Measurements from ENCODE around the gene APMAP. TPM values are rescaled to one million over a fixed set of nuclear protein-coding genes. Genes with fewer than 3 reads are reported as not detected.
"Not testable (repeated sequence)": the region's sequence is repeated elsewhere in the genome, so short reads cannot be mapped to it uniquely, and the experiment has no call there.

Gene APMAP
- total RNA-seq, 1 donor from 2014 or later, result 73.4 TPM

DNA sequence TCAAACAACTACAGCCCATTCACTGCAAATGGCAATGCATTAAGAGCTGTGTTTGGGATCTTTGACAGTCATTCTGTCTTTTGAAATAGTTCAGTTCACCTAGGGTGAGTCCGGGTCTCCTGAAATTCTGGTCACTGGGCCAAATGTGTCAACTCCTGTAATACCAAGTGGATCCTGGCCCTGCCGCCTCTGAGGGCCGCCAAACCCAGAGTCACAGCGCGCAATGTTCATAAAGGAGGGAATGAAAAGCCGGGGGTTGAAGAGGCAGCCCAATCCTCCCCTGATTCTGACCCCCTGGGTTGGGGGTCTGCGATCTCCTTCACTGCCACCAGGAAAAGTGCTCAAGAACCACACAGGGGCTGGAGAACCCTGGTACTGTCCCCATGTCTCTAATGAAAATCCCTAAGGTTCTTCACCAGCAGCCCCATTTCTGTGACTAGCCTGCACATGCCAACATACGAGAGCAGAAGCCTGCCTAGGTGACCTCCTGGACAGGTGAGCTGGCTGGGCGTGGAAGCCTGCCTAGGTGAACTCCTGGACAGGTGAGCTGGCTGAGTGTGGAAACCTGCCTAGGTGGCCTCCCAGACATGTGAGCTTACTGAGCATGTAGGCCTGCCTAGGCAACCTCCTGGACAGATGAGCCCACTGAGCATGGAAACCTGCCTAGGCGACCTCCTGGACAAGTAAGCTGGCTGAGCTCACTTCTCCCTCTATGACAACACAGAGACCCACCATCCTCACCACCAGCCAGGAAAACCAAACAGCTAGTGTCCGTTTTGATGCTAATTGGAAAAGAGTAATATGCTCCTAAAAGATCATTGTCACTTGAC lies 16.1 kb upstream of the APMAP start:
- DNase-seq (ENCODE audit: low spot score in 2 of 2) (no peak), FAIRE-seq (no peak)

GRCh38 chr20:25007491-25008305 lies 15.1 kb upstream of the APMAP start:
- DNase-seq (ENCODE audit: low spot score in 2 of 2), result no peak
- no peak for FAIRE-seq

- no peak for DNase-seq (ENCODE audit: low spot score in 2 of 2)
- no peak for FAIRE-seq
Measured at GRCh38 chr20:25006431-25007167, 14.0 kb upstream of the APMAP start.

- DNase-seq (ENCODE audit: low spot score in 2 of 2), result no peak
- no peak for FAIRE-seq
Measured at GRCh38 chr20:25005661-25006060, 13.1 kb upstream of the APMAP start.

DNA sequence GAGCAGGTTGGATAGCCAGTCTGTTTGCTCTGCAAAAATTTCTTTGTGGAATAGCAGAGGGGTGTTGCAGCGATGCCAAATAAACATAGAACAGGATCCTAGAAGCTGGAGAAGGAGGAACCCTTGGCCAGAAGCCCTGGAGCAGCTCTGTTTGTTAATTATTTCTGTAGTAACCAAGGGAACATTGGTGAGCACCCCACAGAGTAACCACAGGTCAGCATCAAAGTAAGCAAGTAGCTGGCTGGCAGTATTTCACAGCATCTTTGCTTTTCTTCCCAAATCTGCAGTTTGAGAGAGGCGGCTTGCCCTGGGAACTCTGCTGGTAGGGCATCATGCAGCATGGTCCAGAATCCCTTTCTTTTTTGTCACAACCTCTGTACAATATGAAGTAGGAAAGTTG lies 12.7 kb upstream of the APMAP start:
- FAIRE-seq, result no peak
- DNase-seq (ENCODE audit: low spot score in 2 of 2), result no peak

DNA sequence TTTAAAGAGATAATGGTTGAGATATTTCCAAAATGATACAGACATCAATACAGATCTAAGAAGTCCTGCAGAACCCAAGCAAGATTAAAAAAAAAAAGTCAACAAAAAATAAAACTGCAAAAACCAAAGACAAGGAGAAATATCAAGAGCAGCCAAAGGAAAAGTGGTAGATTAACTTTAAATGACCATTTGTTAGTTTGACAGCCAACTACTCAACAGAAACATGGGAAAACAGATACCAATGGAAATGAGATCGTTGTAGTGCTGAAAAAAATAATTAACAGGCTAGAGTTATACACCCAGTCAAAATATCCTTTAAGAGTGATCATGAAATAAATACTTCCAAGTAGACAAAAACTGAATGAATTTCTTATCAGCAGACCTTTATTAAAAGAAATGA lies 10.5 kb upstream of the APMAP start:
- DNase-seq (ENCODE audit: low spot score in 2 of 2) (no peak), FAIRE-seq (no peak)

- DNase-seq (ENCODE audit: low spot score in 2 of 2); FAIRE-seq: not testable (repeated sequence)
Measured at GRCh38 chr20:25001323-25001722, 8.8 kb upstream of the APMAP start.

GRCh38 chr20:25000268-25000801 lies 7.8 kb upstream of the APMAP start:
- no peak for FAIRE-seq
- no peak for DNase-seq (ENCODE audit: low spot score in 2 of 2)

DNA sequence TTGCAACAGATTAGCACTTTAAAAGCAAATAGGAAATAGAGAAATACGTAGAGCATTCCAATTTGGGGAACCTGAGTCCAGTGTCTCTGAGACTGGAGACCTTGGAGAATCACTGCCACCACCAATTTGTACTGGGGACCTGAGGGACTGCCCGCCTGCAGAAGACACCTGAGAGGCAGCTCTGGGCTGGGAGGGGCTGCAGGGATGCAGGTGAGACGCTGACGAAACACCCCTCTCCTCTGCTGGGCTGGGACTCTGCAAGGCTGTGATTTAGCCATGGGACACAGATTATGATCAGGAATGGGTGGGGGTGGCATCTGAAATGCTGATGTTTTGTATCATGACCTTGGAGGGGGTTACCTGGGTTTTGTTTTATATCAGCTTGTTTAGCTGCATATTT lies 7.0 kb upstream of the APMAP start:
- DNase-seq (ENCODE audit: low spot score in 2 of 2) (no peak), FAIRE-seq (no peak)

DNA sequence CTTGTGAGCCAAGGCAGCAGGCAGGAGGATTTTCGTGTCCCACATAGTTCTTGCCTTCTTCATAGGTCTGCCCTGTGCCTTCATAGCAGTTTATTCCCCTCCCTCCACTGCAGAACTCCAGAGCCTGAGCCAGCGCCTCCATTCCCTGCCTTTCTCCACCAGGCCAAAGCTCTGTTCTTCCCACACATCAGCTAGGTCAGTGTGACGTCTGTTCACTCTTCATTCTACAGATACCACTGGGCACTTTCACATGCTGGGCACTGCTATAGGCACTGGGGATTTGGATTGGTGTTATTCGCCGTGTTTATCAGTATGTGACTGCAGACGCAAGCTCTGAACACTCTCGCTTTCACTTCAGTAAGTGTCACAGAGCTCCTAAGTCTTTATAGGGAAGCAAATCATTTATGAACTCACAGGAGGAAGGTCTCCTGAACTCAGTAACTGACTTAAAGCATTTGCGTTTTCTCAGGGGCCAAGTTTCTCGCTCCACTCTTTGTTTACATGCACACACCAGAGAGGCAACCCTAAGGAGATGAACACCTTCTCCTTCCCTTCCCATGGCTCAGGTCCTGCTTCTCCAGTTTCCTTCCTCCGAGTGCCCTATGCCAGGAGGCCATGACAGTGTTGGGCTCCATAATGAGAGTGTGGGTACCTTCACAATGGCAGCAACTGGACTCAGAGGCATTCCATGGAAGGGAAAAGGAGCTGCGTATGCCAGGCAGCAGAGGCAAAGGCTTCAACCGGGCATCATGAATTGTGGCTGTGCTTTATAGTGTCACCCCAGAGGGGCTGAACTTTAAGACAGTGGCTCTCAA lies 6.3 kb upstream of the APMAP start:
- no peak for DNase-seq (ENCODE audit: low spot score in 2 of 2)
- FAIRE-seq, result no peak

GRCh38 chr20:24998121-24998520 lies 5.6 kb upstream of the APMAP start:
- no peak for FAIRE-seq
- DNase-seq (ENCODE audit: low spot score in 2 of 2), result no peak

GRCh38 chr20:24996449-24997377 lies 4.2 kb upstream of the APMAP start:
- FAIRE-seq, result no peak
- no peak for DNase-seq (ENCODE audit: low spot score in 2 of 2)

DNA sequence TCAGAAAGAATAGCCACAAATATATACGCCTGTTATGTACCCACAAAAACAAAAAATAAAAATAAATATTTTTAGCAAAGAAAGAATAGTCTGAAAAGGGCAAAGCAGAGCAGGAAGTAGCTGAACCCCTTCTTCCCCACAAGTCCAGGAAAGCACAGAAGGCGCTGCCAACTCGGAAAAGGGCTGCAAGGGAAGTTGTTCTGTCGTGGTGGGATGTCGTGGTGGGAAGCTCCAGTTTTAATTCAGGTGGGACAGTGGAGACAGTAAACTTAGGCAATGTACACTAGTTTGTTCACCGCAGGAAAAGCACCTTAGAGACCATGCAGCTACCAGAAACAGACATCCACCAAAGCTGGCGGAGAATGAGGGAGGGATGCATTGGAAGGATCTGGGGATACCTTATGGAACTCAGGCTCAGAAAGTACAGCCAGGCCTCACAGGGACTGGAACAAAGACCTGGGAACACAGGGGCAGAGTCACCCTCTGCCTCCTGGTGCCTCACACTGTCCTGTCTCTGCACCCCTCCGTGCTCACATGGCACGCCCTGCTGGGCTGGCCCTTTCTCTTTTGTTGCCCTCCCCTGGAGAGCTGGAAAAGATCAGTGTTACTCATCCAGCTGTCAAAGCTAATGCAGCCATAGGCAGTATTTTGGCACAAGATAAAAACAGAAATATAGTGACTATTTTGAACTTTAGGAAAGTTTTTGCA lies 3.3 kb upstream of the APMAP start:
- FAIRE-seq, result no peak
- no peak for DNase-seq (ENCODE audit: low spot score in 2 of 2)

DNA sequence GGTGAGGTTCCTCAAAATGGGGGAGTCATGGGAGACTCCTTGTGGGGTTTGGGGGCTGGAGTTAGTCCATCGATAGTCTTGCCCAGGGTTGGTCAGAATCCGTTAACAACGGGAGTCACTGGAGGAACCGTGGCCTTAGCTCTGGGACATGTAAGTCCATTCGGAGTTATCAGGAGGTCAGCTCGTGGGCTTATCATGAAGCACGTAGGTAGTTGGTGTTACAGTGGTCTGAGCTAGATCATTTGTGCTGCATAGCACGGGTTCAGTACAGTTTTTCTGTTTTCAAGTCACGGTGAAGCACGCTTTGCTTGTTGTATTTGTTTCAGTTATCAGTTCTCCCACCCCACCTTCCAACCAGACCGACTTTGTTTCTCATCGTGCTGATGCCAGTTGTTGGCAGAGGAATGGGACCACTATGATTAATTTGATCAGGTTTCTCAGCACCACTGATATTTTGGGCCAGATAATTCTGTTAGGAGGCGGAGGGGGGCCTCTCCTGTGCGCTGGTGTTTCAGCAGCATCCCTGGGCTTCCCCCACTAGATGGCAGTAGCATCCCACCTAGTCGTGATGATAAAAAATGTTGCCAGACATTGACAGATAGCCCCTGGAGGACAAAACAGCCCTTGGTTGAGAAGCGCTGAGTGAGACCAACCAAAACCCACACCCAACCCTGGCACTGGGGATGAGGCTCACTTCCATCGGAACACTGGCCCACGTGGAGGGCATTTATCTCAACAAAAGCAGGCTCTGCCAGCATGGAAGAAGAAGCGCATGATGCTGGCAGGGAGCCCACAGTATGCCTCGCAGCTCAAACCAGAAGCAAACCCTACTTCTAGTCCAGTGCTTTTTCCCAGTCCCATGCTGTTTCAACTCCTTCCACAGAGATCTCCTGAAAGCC lies 2.2 kb upstream of the APMAP start:
- peak; percentile 68 to 69 for DNase-seq (ENCODE audit: low spot score in 2 of 2)
- no peak for FAIRE-seq

DNA sequence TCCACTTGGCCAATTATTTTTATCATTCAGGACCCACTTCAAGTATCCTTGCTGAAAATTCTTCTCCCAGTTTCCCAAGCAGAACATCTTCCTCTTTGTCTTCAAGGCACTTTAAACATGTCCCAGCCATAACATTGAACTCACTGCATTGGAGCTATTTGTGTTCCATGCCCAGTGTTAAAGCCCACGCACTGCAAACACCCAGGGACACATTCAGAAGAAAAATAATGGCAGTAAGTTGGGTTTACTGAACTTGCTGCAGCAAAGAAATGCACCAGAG lies 1.6 kb upstream of the APMAP start:
- DNase-seq (ENCODE audit: low spot score in 2 of 2), result no peak
- no peak for FAIRE-seq

GRCh38 chr20:24993337-24994185 lies 1.0 kb upstream of the APMAP start:
- peak; percentile 40 to 61 for DNase-seq (ENCODE audit: low spot score in 2 of 2)
- no peak for FAIRE-seq

Measured in frontal cortex (tissue), 4 donors.